Stimulated activated CD8-positive, alpha-beta memory T cell treated with anti-CD3 and anti-CD28 coated beads, Interleukin-7, amount 100 ng/mL, for 24 hours (primary cell): ENCODE results near the gene PCF11.

Experiments used
- DNase-seq: peaks from one replicate; pipeline ENCODE4 v3.0.0-alpha.2; 2020; ENCODE audit warnings: low read depth

The PCF11 gene

GRCh38 chr11:83156144-83156995 is 561 bp upstream of the PCF11 start:
- no peak for DNase-seq

GRCh38 chr11:83157594-83158356 is 844 bp downstream of the PCF11 start:
- peak; percentile 22 for DNase-seq

- DNase-seq = no peak
Observed at GRCh38 chr11:83158357-83158786, 1.4 kb downstream of the PCF11 start.

- no peak for DNase-seq
Observed at GRCh38 chr11:83158965-83159901, 2.3 kb downstream of the PCF11 start.

GRCh38 chr11:83159902-83160865 is 3.3 kb downstream of the PCF11 start:
- no peak for DNase-seq

- DNase-seq = no peak
Observed at GRCh38 chr11:83161610-83162199, 4.8 kb downstream of the PCF11 start.

GRCh38 chr11:83162377-83162776 is 5.4 kb downstream of the PCF11 start:
- no peak for DNase-seq

- no peak for DNase-seq
Observed at GRCh38 chr11:83166193-83166866, 9.4 kb downstream of the PCF11 start.

GRCh38 chr11:83168756-83169155 is 11.8 kb downstream of the PCF11 start:
- DNase-seq = no peak

GRCh38 chr11:83170865-83171264 is 13.9 kb downstream of the PCF11 start:
- DNase-seq = no peak

GRCh38 chr11:83172551-83172950 is 15.6 kb downstream of the PCF11 start:
- no peak for DNase-seq

- DNase-seq = no peak
Observed at GRCh38 chr11:83174008-83174407, 17.1 kb downstream of the PCF11 start.

GRCh38 chr11:83175815-83176214 is 18.9 kb downstream of the PCF11 start:
- no peak for DNase-seq

GRCh38 chr11:83181815-83182214 is 24.9 kb downstream of the PCF11 start:
- DNase-seq = no peak

GRCh38 chr11:83185767-83186166 is 28.8 kb downstream of the PCF11 start:
- no peak for DNase-seq

GRCh38 chr11:83187465-83187864 is 30.5 kb downstream of the PCF11 start:
- no peak for DNase-seq

GRCh38 chr11:83191491-83191890 is 34.6 kb downstream of the PCF11 start:
- no peak for DNase-seq

GRCh38 chr11:83191986-83192385 is 35.1 kb downstream of the PCF11 start:
- DNase-seq = no peak

GRCh38 chr11:83192606-83193245 is 35.8 kb downstream of the PCF11 start:
- no peak for DNase-seq
